HEK293 (cell line): ENCODE data around the gene DCDC2.

ENCODE experiments used
- GFI1B ChIP-seq: fragments of 450-650 bp; formaldehyde crosslinking; IDR thresholded peaks from 2 replicates; pipeline ENCODE4 v1.5.1; 2016; ENCODE audit warnings: missing biosample characterization, missing genetic modification characterization
- KLF7 ChIP-seq: fragments of 450-650 bp; formaldehyde crosslinking; IDR thresholded peaks from 2 replicates; pipeline ENCODE4 v1.5.1; 2016; ENCODE audit warnings: missing biosample characterization, missing genetic modification characterization, borderline replicate concordance
- KLF8 ChIP-seq: fragments of 450-650 bp; formaldehyde crosslinking; IDR thresholded peaks from 2 replicates; pipeline ENCODE4 v1.5.1; 2016; ENCODE audit warnings: missing biosample characterization, missing genetic modification characterization
- WT1 ChIP-seq: fragments of 450-650 bp; formaldehyde crosslinking; IDR thresholded peaks from 2 replicates; pipeline ENCODE4 v1.5.1; 2016; ENCODE audit warnings: missing biosample characterization, missing genetic modification characterization
- ZBTB8A ChIP-seq: fragments of 450-650 bp; formaldehyde crosslinking; IDR thresholded peaks from 2 replicates; pipeline ENCODE4 v1.5.1; 2016; ENCODE audit warnings: missing biosample characterization, missing genetic modification characterization
- ZNF169 ChIP-seq: fragments of 450-650 bp; formaldehyde crosslinking; IDR thresholded peaks from 2 replicates; pipeline ENCODE4 v1.5.1; 2016; ENCODE audit warnings: missing biosample characterization, missing genetic modification characterization
- ZNF19 ChIP-seq: fragments of 450-650 bp; formaldehyde crosslinking; IDR thresholded peaks from 2 replicates; pipeline ENCODE4; 2016; ENCODE audit warnings: missing biosample characterization, missing genetic modification characterization, low read depth
- ZNF23 ChIP-seq: fragments of 450-650 bp; formaldehyde crosslinking; IDR thresholded peaks from 2 replicates; pipeline ENCODE4 v1.5.1; 2016; ENCODE audit warnings: missing biosample characterization, missing genetic modification characterization, borderline replicate concordance
- ZNF266 ChIP-seq: fragments of 450-650 bp; formaldehyde crosslinking; IDR thresholded peaks from 2 replicates; pipeline ENCODE4 v1.5.1; 2016; ENCODE audit warnings: missing biosample characterization, missing genetic modification characterization, low read depth
- ZNF350 ChIP-seq: fragments of 450-650 bp; formaldehyde crosslinking; IDR thresholded peaks from 2 replicates; pipeline ENCODE4 v1.5.0; 2017; ENCODE audit warnings: missing biosample characterization, mild to moderate bottlenecking, missing genetic modification characterization
- ZNF354C ChIP-seq: fragments of 450-650 bp; formaldehyde crosslinking; IDR thresholded peaks from 2 replicates; pipeline ENCODE4 v1.5.1; 2016; ENCODE audit warnings: missing biosample characterization, missing genetic modification characterization, low read depth, borderline replicate concordance
- ZNF426 ChIP-seq: fragments of 450-650 bp; formaldehyde crosslinking; IDR thresholded peaks from 2 replicates; pipeline ENCODE4 v1.5.1; 2017; ENCODE audit warnings: missing biosample characterization, missing genetic modification characterization, mild to moderate bottlenecking, inconsistent platforms, moderate library complexity
- ZNF514 ChIP-seq: fragments of 450-650 bp; formaldehyde crosslinking; IDR thresholded peaks from 2 replicates; pipeline ENCODE4 v1.5.1; 2016; ENCODE audit warnings: missing biosample characterization, missing genetic modification characterization
- ZNF549 ChIP-seq: fragments of 450-650 bp; IDR thresholded peaks from 2 replicates; pipeline ENCODE4 v1.5.1; 2018; ENCODE audit warnings: missing biosample characterization, missing genetic modification characterization, mild to moderate bottlenecking, inconsistent platforms, moderate library complexity
- ZNF555 ChIP-seq: fragments of 450-650 bp; formaldehyde crosslinking; conservative IDR thresholded peaks from 2 replicates; pipeline ENCODE4 v1.5.1; 2017; ENCODE audit warnings: missing biosample characterization, mild to moderate bottlenecking, missing genetic modification characterization, inconsistent platforms
- ZNF596 ChIP-seq: fragments of 450-650 bp; IDR thresholded peaks from 2 replicates; pipeline ENCODE4 v1.5.0; 2018; ENCODE audit warnings: missing biosample characterization, mild to moderate bottlenecking, missing genetic modification characterization, moderate library complexity
- ZNF624 ChIP-seq: fragments of 450-650 bp; formaldehyde crosslinking; IDR thresholded peaks from 2 replicates; pipeline ENCODE4 v1.5.1; 2017; ENCODE audit warnings: missing biosample characterization, missing genetic modification characterization
- ZNF837 ChIP-seq: fragments of 450-650 bp; formaldehyde crosslinking; IDR thresholded peaks from 2 replicates; pipeline ENCODE4 v1.5.1; 2016; ENCODE audit warnings: missing biosample characterization, missing genetic modification characterization
- ZSCAN18 ChIP-seq: fragments of 450-650 bp; formaldehyde crosslinking; IDR thresholded peaks from 2 replicates; pipeline ENCODE4 v1.5.1; 2016; ENCODE audit warnings: missing biosample characterization, missing genetic modification characterization
- TF ChIP-seq, protein P1 (sequence below): fragments of 450-650 bp; formaldehyde crosslinking; IDR thresholded peaks from 2 replicates; pipeline ENCODE4 v1.5.1; 2016; ENCODE audit warnings: missing biosample characterization, missing genetic modification characterization
- TF ChIP-seq, protein P2 (sequence below): fragments of 450-650 bp; formaldehyde crosslinking; IDR thresholded peaks from 2 replicates; pipeline ENCODE4 v1.5.1; 2016; ENCODE audit warnings: missing biosample characterization, missing genetic modification characterization
- TF ChIP-seq, protein P3 (sequence below): fragments of 450-650 bp; formaldehyde crosslinking; IDR thresholded peaks from 2 replicates; pipeline ENCODE4 v1.5.1; 2016; ENCODE audit warnings: missing biosample characterization, missing genetic modification characterization
- TF ChIP-seq, protein P4 (sequence below): fragments of 450-650 bp; formaldehyde crosslinking; conservative IDR thresholded peaks from 2 replicates; pipeline ENCODE4 v1.5.1; 2016; ENCODE audit warnings: low read depth, missing biosample characterization, missing genetic modification characterization
- TF ChIP-seq, protein P5 (sequence below): IDR thresholded peaks from 2 replicates; pipeline ENCODE4 v1.6.1; 2011; ENCODE audit warnings: mild to moderate bottlenecking, low read depth, low read length, borderline replicate concordance

Gene DCDC2

DNA sequence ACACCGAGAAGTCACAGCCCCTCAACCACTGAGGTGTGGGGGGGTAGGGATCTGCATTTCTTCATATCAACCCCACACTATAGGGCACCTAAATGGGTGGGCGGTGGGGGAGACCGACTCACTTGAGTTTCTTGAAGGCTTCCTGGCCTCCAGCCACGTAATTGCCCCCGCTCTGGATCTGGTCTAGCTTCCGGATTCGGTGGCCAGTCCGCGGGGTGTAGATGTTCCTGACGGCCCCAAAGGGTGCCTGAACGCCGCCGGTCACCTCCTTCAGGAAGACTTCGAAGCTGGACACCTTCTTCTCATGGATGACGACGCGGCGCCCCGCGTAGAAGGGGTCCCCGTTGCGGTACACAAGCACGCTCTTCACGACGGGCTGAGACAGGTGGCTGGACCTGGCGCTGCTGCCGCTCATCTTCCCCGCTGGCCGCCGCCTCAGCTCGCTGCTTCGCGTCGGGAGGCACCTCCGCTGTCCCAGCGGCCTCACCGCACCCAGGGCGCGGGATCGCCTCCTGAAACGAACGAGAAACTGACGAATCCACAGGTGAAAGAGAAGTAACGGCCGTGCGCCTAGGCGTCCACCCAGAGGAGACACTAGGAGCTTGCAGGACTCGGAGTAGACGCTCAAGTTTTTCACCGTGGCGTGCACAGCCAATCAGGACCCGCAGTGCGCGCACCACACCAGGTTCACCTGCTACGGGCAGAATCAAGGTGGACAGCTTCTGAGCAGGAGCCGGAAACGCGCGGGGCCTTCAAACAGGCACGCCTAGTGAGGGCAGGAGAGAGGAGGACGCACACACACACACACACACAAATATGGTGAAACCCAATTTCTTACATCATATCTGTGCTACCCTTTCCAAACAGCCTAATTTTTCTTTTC lies at the start of gene DCDC2 (continued):
- TF ChIP-seq ZSCAN18 (tag by site-specific recombination) (no peak), ZNF354C (tag by site-specific recombination) (no peak), KLF7 (peak; percentile 39; the same call in 1 of the 2 replicates), ZNF350 (tag by site-specific recombination) (no peak), GFI1B (tag by site-specific recombination) (no peak), KLF8 (tag by site-specific recombination) (peak; percentile 80), ZBTB8A (tag by site-specific recombination) (peak; percentile 53; the same call in 1 of the 2 replicates), ZNF266 (tag by site-specific recombination) (no peak), ZNF555 (no peak), WT1 (peak; percentile 36), ZNF23 (no peak), ZNF169 (tag by site-specific recombination) (no peak), ZNF549 (tag by site-specific recombination) (no peak), ZNF426 (no peak), ZNF596 (tag by site-specific recombination) (no peak), ZNF624 (tag by site-specific recombination) (no peak), ZNF837 (no peak), ZNF514 (tag by site-specific recombination) (no peak), ZNF19 (no peak)
- TF ChIP-seq, protein P1, sequence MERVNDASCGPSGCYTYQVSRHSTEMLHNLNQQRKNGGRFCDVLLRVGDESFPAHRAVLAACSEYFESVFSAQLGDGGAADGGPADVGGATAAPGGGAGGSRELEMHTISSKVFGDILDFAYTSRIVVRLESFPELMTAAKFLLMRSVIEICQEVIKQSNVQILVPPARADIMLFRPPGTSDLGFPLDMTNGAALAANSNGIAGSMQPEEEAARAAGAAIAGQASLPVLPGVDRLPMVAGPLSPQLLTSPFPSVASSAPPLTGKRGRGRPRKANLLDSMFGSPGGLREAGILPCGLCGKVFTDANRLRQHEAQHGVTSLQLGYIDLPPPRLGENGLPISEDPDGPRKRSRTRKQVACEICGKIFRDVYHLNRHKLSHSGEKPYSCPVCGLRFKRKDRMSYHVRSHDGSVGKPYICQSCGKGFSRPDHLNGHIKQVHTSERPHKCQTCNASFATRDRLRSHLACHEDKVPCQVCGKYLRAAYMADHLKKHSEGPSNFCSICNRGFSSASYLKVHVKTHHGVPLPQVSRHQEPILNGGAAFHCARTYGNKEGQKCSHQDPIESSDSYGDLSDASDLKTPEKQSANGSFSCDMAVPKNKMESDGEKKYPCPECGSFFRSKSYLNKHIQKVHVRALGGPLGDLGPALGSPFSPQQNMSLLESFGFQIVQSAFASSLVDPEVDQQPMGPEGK (tag by site-specific recombination) = peak; percentile 78
- TF ChIP-seq, protein P2, sequence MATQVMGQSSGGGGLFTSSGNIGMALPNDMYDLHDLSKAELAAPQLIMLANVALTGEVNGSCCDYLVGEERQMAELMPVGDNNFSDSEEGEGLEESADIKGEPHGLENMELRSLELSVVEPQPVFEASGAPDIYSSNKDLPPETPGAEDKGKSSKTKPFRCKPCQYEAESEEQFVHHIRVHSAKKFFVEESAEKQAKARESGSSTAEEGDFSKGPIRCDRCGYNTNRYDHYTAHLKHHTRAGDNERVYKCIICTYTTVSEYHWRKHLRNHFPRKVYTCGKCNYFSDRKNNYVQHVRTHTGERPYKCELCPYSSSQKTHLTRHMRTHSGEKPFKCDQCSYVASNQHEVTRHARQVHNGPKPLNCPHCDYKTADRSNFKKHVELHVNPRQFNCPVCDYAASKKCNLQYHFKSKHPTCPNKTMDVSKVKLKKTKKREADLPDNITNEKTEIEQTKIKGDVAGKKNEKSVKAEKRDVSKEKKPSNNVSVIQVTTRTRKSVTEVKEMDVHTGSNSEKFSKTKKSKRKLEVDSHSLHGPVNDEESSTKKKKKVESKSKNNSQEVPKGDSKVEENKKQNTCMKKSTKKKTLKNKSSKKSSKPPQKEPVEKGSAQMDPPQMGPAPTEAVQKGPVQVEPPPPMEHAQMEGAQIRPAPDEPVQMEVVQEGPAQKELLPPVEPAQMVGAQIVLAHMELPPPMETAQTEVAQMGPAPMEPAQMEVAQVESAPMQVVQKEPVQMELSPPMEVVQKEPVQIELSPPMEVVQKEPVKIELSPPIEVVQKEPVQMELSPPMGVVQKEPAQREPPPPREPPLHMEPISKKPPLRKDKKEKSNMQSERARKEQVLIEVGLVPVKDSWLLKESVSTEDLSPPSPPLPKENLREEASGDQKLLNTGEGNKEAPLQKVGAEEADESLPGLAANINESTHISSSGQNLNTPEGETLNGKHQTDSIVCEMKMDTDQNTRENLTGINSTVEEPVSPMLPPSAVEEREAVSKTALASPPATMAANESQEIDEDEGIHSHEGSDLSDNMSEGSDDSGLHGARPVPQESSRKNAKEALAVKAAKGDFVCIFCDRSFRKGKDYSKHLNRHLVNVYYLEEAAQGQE = peak; percentile 46
- TF ChIP-seq, protein P3, sequence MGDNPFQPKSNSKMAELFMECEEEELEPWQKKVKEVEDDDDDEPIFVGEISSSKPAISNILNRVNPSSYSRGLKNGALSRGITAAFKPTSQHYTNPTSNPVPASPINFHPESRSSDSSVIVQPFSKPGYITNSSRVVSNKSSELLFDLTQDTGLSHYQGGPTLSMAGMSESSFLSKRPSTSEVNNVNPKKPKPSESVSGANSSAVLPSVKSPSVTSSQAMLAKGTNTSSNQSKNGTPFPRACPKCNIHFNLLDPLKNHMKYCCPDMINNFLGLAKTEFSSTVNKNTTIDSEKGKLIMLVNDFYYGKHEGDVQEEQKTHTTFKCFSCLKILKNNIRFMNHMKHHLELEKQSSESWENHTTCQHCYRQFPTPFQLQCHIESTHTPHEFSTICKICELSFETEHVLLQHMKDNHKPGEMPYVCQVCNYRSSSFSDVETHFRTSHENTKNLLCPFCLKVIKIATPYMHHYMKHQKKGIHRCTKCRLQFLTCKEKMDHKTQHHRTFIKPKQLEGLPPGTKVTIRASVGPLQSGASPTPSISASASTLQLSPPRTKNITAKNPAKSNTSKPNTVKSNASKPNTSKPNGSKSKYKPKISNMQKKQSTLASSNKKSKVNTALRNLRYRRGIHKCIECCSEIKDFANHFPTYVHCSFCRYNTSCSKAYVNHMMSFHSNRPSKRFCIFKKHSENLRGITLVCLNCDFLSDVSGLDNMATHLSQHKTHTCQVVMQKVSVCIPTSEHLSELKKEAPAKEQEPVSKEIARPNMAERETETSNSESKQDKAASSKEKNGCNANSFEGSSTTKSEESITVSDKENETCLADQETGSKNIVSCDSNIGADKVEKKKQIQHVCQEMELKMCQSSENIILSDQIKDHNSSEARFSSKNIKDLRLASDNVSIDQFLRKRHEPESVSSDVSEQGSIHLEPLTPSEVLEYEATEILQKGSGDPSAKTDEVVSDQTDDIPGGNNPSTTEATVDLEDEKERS (tag by site-specific recombination) = no peak
- TF ChIP-seq, protein P4, sequence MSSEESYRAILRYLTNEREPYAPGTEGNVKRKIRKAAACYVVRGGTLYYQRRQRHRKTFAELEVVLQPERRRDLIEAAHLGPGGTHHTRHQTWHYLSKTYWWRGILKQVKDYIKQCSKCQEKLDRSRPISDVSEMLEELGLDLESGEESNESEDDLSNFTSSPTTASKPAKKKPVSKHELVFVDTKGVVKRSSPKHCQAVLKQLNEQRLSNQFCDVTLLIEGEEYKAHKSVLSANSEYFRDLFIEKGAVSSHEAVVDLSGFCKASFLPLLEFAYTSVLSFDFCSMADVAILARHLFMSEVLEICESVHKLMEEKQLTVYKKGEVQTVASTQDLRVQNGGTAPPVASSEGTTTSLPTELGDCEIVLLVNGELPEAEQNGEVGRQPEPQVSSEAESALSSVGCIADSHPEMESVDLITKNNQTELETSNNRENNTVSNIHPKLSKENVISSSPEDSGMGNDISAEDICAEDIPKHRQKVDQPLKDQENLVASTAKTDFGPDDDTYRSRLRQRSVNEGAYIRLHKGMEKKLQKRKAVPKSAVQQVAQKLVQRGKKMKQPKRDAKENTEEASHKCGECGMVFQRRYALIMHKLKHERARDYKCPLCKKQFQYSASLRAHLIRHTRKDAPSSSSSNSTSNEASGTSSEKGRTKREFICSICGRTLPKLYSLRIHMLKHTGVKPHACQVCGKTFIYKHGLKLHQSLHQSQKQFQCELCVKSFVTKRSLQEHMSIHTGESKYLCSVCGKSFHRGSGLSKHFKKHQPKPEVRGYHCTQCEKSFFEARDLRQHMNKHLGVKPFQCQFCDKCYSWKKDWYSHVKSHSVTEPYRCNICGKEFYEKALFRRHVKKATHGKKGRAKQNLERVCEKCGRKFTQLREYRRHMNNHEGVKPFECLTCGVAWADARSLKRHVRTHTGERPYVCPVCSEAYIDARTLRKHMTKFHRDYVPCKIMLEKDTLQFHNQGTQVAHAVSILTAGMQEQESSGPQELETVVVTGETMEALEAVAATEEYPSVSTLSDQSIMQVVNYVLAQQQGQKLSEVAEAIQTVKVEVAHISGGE (tag by site-specific recombination) = peak; percentile 77
- TF ChIP-seq, protein P5, sequence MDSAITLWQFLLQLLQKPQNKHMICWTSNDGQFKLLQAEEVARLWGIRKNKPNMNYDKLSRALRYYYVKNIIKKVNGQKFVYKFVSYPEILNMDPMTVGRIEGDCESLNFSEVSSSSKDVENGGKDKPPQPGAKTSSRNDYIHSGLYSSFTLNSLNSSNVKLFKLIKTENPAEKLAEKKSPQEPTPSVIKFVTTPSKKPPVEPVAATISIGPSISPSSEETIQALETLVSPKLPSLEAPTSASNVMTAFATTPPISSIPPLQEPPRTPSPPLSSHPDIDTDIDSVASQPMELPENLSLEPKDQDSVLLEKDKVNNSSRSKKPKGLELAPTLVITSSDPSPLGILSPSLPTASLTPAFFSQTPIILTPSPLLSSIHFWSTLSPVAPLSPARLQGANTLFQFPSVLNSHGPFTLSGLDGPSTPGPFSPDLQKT = no peak
